ENCODE measurements around the gene MAL.

MAL gene

DNA sequence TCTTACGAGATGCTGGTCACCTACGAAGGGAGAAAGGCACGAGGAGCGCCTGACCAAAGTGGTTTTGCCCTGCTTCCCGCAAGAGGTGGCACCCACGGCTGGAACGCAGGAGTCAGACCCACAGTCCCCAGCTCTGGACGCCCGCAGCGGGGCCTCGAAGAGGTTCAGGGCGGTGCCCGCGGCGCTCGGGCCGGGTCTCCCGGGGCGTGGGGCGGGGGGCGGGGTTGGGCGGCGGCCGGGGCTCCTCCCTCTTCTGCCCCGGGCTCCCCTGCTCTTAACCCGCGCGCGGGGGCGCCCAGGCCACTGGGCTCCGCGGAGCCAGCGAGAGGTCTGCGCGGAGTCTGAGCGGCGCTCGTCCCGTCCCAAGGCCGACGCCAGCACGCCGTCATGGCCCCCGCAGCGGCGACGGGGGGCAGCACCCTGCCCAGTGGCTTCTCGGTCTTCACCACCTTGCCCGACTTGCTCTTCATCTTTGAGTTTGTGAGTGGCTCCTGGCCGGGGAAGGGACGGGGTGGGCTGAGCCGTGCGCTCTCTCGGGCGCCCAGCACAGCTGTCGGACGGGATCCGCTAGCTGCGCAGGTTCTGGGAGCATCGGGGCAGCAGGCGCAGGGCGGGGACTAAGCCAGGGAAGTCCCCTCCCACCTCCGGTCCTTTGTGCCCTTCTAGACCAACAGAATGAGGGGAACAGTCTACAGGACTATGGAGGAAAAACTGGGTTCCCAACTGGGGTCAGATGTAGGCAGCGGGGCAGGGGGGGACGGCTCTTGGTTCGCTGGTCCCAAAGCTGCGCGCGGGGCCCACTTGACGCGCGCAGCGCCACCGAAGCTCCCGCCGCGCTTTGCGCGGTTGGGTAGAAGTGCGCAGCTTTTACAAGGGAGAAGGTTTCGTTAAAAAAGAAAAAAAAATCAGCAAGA lies at the start of gene MAL:
MAL (plus strand) TSS at position 303 of the 914 bp plus-strand sequence; CDS start at position 388, 85 bp downstream.
- peak; percentile 26 for DNase-seq

DNA sequence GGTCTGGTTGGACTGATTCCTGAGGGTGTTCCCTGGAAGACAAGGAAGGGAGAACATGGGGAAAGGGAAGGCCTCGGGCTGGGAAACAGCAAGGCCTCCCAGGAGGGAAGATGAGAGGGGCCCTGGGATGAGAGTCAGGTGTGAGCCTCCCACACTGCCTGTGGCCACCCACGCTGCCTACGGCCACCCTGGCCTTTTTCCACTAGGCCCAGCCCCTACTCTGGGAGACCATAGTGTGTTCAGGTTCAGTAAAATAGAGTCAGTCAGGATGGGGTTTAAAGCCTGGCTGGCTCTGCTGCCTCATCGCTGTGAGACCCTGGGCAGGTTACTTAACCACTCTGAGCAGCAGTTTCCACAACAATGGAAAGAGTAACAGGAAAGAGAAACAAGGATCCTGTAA lies 47.7 kb upstream of the MAL start:
- no peak for DNase-seq

DNA sequence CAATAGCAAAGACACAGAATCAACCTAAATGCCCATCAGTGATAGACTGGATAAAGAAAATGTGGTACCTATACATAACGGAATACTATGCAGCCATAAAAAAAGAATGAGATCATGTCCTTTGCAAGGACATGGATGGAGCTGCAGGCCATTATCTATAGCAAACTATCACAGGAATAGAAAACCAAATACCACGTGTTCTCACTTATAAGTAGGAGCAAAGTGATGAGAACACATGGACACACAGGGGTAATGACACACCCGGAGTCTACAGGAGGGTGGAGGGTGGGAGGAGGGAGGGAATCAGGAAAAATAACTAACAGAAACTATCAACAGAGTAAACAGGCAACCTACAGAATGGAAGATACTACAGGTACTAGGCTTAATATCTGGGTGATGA lies 46.6 kb upstream of the MAL start:
- DNase-seq, result no peak

DNA sequence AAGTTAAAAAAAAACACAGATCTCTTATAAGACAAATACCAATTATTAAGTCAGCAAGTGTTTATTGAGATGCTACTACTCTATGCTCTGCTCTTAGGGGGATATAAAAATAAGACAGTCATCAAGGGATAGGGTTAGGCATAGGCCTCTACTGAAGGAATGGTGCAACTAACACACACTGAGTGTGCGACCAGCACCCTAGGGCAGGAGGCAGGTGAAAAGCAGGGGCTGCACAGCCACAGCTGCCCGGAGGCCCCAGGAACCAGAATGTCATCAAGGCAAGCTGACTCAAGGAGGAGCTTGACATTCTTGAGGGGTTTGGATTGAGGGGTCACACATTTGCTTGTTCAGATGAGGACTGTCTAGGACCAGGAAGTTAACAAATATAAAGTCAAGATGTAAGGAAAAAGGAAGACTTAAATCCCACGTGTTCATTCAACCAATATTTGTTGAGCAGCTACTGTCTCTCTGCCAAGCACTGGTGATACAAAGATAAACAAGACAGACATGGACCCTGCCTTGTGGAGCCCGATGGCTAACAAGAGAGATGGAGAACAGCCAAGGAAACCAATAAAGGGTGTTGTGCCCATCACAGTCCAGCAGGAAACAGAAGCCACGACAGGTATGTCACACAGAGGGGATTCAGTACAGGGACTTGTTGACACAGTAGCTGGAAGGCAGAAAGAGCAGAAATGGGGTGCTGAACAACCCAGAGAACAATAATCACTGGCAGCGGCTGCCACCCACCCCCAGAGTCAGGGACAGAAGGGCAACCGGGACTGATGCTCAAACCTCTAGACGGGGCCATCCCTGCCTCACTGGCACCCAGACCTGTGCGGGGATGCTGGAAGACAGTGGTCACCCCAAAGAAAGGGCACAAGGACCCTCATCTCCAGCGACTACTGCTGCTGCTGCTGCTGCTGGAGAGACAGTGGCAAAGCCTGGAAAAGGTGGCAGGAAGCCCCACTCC lies 45.8 kb upstream of the MAL start:
- DNase-seq, result no peak

DNA sequence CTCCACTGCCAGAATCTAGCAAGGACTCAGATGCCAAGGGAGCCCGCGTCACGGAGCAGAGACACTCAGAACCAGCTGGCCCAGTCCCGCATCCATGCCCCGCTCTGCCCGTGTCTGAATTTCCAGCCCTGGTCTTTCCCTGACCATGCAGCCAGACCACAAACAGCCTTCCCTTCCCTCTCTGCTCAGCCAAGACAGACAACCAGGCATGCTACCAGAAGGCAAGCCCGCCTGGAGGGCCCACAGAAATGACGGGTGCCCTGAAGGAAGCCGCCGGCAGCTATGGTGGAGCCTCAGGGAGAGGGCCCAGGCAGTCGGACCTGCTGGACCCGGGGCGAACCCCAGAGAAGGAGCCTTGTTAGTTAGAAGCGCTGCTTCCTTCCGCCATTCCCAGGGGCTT lies 45.1 kb upstream of the MAL start:
- DNase-seq, result no peak

DNA sequence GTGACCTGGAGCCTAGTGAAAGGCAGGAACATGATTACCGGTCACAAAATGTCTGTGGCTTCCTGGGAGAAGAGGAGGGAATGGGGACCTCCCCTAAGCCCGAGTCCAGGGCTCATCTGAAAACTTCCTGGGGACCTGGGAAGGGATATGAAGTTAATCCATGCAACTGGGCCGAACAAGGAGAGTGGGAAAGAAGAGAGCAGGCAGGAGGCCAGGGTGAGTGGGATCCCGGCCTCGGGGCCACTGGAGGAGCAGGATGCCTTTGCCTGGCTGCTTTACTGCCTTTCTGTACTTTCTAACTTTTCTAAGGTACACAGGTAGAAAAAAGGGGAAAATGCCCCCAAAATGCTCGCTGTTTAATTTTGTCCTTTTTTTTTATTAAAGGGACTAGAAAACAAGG lies 43.4 kb upstream of the MAL start:
- DNase-seq, result no peak

DNA sequence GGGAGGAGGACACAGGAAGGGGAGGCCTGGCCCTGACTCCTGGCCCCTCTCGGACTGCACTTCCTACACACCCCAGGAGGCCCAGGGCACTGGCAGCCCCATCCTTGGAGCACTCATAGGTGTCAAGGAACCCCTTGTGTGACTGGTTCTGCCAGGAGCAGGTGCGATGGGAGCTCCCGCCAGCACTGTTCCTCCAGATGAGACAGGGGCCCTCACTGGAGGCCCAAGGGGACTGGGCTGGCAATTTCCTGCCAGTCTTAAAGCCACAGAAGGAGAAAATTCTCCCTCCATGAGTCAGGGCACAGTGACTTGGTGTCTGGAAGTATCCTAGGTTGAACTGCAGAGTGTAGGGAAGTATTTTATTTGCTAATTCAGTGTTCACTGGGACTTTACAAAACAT lies 42.8 kb upstream of the MAL start:
- no peak for DNase-seq

DNA sequence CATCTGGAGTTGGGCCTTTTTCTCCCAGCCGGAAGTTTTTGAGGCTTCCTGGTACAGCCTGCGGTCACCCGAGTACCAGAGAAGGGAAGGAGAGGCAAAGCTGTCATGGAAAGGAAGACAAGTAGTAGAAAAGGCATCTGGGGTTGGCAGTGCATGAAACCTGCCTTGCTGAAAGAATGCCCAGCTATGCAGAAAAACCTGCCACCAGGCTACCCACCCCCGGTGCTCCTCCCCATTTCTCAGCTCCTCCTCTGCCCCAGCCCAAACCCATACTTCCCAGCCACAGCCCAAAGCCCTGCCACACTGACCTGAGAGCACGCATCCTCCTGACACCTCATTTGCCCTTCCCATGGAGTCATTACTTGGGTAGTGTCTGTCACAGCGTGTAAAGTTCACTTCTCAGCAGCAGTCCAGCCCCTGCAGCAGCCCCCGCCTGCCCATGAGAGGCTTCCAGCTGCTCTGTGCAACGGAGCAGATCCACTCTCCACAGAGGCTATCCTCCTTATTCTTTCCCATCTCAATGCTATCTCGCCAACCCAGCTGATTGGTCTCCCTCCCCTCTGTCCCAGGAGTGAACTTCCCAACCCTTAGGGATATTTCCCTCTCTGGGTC lies 40.4 kb upstream of the MAL start:
- DNase-seq, result no peak

DNA sequence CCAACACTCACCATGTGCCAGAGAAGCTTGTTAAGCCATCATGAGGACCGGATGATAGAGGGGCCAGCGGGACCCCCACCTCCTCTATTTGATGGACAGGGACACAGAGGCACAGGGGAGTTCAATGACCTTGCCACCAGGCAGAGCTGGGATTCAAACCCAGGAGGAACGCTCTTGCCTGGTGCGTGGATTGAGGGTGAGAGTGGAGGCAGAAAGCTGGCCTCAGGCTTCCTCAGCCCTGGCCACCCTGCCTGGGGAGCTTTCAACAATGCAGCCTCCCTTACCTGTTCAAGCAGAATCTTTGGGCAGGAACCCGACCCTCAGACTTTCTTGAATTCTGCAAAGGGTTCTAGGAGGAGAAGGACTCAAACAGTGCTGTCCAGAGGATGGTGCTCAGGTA lies 39.9 kb upstream of the MAL start:
- no peak for DNase-seq

DNA sequence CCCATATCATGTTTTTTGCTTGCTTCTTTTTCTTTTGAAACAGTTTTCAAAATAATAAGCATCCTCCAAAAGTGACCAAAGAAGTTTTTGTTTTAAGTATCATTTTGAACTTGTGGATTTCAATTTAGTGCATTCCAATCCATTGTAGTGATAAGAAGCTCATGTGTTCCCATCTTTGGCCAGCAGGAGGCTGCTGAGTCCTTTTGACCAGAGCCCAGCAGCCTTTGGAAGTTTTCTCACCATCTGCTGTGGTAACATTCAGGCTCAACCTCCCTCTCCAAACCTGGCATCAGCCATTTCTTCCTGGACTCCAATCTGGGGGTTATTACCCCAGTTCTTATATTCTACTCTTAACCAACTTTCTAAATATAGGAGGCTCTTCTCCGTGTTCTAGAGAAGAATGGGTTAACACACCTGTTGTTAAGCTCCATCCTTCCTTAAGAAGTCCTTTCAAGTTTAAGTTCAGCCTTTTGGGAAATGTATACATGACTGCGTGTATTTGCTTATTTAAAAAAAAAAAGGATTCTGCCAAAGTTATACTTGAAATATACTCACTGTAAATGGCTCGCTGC lies 39.0 kb upstream of the MAL start:
- peak; percentile 24 for DNase-seq

DNA sequence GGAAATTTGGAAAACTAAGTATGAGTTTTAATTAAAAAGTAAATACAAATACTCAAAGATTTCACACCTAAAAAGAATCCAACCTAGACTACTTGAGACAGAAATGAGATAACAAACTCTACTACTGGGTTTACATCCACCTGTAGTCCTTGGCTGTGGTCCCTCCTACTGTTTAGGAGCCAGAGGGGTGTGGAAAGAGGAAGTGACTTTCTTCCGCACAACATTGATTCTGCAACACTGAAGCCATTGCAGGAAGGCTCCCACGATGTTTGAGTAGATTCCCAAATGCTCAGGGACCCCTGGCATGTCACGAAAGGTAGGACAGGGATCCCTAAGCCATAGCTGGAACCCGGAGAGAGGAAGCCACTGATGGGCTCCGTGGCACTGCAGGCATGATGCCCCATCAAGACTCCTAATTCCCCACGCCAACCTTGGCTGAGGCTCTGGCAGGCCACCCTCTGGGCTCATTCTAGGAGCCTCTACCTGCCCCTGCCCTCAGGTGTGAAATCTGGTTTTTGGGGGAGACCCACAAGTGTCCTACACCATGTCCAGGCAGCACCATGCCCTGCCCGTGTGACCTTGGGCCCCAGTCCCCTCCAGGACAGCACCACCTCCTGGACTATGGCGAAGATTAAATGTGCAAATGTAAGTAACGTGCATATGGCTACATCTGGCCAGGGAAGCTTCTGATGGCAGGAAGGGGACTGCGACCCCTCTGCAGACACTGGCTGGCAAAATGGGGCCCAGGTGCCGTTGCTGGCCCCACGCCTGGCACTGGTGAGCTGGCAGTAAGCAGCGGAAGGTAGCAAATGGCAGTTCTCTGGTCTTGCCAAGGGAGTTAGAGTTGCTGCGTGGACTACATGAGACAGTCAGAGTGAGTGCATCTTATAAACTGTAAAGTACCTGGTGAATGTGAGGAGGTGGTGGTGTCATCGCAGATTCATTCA lies 38.2 kb upstream of the MAL start:
- DNase-seq, result no peak

DNA sequence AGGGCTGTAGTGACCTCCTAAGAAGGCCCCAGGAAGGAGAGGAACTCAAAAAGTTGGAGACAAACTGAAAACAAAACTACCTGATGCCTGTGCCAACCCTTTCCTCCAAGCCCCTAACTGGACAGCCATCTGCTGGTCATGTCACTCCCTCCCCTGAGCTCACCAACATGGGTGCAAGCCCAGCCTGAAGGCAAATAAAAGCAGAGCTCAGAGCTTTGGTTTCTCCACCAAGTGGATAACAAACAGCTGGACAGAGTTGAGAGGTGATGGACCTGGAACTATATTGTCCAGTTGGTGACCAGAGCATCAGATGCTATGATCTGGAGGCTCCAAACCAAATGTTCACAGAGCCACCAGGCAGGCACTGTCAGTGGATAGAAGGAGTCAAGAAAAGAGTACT lies 34.6 kb upstream of the MAL start:
- no peak for DNase-seq

DNA sequence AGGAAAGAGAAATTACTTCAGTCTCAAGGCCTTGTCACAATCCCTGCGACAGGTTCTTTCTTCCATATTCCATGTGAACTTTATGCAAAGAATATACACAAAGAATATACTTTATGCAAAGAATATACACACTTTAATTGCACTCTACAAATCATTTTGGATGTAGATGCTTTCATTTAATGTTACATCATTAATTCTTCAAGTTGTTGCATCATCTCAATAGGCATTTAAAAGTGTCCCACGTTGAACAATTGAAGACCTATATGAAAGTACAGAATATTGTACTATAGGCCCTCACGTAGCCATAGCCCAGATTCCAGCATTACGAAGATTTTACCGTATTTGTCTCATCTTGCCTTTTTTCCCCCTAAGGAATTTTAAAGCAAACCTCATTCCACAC lies 33.1 kb upstream of the MAL start:
- DNase-seq, result no peak

DNA sequence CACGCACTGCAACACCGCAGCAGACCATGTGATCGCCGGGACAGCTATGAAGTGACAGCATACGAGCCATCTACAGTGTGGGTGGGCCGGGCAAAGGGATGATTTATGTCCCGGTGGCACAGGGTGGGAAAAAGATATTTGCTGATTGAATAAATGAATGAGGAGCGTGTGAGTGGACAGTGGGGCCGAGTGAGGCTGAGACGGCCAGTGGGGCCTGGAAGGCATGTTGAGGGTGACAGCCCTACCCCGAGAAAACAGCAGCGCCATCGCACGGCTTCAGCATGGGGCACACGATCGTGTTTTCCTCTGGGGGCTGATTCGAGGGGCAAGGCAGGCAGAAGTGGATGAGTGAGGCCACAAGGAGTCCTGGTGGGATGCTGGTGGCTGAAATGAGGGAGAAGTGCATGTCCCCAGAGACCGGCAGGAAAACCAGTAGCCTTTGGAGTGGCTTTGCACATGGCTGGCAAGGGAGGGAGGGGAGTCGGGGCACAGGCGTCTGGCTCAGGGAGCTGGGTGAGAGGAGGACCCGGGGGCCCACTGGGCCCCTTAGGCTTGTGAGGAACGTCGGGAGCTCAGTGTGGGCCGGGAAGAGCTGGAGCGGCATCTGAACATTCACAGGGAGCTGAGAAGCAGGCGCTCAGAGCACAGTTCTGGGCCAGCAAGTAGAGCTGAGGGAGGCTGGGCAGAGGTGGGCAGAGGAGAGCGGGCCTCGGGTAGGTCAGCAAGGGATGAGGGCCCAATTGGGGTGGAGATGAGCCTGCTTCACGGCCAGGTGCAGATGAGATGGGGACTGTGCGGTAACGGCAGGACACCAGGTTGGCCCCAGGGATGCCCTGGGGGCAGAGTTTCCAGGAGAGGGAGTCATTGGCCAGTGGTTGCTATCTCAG lies 32.1 kb upstream of the MAL start:
- no peak for DNase-seq

DNA sequence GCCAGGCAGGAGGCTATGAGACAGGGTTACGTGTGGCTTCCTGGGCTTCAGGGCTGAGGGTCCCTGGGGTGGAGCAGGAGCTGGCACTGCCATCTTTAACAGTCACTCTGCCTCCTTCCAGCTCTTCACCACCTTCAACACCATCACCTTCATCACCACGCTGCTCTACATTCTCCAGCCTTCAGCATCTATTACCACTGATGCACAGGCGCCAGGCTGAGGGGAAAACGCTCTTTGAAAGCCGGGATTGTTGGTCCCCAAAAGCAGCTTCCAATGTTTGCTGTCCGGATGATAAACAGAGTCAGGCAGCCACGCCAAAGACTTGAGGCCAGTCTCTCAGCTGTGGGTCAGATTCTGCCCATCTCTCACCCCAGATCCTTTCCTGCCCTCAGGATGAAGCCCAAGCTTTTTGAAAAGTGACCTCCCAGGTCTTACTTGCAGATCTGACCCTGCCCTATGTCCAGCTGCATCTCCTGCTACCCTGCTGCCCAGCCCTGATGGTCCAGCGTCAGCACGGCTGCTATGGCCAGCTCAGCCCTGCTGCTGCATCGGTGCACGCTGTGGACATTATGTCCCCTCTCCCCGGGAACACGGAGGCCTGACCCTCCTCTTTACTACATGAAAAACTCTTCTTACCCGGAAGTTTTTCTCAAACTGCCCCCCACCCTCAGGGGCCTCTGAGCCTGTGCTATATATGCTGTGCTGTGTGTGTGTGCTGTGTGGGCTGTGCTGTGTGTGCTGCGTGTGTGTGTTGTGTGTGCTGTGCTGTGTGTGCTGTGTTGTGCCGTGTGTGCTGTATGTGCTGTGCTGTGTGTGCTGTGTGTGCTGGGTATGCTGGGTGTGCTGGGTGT lies 31.2 kb upstream of the MAL start:
- DNase-seq, result no peak

DNA sequence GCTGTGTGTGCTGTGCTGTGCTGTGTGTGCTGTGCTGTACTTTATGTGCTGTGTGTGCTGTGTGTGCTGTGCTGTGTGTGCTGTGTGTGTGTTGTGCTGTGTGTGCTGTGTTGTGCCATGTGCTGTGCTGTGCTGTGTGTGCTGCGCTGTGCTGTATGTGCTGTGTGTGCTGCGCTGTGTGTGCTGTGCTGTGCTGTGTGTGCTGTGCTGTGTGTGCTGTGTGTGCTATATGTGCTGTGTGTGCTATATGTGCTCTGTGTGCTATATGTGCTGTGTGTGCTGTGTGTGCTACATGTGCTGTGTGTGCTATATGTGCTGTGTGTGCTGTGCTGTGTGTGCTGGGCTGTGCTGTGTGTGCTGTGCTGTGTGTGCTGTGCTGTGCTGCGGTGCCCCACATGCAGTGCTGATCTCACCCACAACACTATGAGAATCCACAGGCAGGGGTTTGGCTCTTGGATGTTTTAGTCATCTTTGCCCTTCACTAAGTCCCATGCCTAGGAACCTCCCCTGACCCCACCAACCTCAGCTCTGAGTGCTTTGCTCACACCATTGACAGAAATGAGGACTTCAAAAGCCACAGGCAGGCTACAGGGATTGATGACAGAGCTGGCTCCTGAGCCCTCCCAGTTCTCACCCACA lies 30.5 kb upstream of the MAL start:
- DNase-seq, result no peak

DNA sequence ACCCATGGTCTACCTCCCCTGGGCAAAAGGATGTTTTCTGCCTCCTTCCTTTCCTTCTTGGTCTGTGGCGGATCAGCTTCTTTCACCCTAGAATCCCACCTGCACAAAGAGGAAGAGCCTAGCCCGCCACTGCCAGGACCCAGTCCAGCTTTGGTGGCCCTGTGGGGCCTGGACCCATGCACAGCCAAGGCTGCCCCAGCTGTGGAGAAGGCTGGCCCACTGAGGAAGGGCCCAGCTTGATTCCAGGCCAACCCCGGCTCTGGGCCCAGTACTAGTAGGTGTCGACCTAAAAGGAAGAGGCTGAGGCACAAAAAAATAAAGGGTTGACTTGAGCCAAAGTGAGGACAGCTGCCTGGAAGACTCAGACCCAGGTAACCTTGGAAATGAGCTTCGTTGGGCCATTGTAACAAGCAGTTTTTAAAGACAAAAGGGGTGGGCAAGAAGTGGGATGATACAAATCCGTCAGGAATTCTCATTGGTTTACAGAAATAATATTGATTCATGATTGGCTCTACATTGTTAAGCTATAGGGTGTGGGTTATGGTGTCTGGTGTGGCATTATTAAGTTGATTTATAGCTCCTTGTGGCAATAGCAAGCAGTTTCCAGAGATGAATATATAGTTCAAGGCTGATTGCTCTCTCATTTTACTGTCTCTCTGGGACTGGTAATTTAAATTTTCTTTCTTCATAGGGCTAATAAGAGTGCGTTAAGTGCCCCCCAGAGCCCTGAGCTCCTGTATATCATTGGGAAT lies 29.8 kb upstream of the MAL start:
- no peak for DNase-seq

DNA sequence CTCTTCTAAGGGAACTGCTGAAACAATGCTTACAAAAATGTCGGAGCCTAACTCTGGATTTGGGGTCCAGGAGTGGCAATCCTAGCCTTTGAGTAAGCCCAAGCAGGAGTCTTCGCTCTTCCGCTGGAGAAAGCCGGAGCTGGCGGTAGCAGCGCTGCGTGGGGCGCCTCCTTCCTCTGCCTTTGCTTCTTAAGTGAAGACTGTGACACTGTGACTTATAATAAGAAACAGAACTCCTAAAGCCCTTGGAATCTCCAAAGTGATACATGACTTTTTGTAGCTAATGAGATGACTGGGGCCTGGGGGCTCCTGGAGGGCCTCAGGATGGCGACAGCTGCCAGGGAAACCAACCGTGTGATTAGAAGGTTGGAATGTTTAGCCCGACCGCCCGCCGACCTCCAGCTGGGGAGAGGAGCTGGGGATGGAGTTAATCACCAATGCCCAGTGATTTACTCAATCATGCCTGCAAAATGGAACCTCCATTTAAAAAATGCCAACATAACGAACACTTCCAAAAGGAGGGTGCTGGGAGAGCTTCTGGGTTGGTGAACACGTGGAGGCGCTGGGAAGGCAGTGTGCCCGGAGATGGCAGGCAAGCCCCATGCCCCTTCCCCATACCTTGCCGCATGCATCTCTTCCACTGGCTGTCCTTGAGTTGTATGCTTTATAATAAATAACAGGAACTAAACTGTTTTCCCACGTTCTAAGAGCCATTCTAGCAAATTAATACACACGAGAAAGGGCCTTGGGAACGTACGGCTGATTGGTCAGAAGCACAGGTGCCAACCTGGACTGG lies 29.0 kb upstream of the MAL start:
- no peak for DNase-seq
